Stimulated activated naive CD4-positive, alpha-beta T cell treated with Interleukin-2 at 50 U/mL for 16 hours (primary cell): ENCODE data around the gene CIZ1.
"Not testable (repeated sequence)": the region's sequence is repeated elsewhere in the genome, so short reads cannot be mapped to it uniquely, and the experiment has no call there.

Experiments used
- DNase-seq: peaks from one replicate; lab custom pipeline; 2025; lab: John Stamatoyannopoulos, UW

Gene CIZ1

DNA sequence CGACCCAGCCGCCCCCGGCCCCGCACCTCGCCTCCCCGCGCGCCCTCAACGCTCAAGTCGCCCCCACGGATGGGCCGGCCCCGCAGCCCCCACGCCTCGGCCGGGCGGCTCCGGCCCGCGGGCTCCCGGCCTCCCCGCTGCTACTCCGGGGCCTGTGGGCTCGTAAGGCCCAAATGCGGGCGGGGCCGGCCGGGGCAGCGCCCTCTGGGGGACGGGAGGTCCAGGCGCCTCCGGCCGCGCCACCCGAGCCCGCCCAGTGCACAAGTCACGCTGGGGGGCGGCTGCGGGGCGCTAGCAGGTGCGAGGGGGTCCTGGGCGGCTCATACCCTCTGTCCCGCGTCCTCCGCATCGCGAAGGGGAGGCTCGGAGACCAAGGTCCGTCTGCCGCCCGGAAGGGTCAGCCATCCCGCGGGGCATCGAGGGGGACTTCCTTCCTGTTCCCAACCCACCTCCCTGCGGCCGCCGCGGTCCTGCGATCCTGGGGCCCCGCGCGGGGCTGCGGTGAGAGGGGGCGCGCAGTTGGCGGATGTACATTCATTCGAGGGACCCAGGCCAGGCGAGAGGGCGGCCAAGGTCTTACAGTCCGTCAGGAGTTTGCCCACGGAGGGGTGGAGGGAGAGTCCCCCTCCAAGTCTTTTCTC, at the start of gene CIZ1:
TSS of gene CIZ1 (minus strand) at position 167 of the 641 bp plus-strand sequence. CDS start 715 bp downstream, outside the sequence.
- peak; percentile 67 for DNase-seq

GRCh38 chr9:128233817-128234406, 42.5 kb upstream of the CIZ1 start:
- no peak for DNase-seq

- DNase-seq: no peak
Observed at GRCh38 chr9:128232528-128233428, 41.4 kb upstream of the CIZ1 start.

DNA sequence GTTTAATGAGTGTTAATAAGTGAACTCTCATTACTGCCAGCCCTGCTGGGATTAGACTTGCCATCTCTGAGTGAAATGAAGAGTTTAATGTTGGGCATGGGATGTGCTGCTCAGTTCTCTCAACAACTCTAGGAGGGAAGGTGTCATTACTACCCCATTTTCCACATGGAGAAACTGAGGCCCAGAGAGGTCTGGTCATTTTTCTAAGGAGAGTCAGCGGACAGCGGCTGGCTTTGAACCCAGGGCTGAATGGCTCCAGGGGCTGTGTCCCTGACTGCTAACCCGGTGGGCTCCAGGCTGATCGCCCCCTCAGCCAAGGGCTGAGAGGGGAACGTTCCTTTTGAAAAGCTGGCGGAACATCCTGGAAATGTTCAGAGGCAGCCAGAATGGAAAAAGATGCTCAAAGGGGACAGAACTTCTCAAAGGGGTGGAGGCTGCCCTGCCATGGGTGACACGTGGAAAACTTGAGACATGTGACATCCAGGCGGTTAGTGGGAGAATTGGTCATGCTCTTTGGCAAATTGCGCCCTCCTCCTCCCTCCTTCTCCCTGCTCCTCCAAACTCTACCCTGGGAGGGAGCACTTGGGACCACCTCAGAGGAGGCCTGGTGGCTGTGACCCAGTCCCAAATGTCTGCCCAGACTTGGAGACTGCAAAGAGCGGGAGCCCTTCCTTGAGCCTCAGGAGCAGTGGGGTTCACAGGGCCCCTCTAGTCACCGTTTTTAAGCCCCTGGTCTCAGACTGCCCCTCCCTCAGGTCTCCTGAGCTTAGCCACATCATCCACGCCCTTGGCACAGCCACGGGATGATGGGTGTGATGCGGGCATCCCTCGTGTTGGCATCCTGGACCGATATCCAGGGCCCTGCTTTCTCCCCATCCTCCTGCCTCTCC, 40.5 kb upstream of the CIZ1 start:
- no peak for DNase-seq

GRCh38 chr9:128230897-128231296, 39.5 kb upstream of the CIZ1 start:
- DNase-seq: not testable (repeated sequence)

DNA sequence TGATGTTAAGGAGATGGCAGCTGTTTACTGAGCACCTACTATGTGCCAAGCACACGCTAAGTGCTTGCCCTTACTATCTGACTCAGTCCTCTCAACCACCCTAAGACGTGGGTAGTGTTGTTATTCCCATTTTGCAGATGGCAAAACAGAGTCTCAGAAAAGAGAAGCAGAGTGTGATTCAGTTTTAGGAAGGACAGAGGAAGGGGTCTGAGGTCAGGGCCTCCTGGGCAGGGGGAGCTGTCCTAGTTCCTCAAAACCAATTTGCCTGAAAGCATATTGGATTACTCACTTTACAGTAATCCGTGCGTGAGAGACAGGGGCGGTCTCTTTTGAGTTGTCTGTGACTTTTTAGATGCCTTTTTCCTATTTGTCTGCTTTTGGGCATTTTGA, 35.0 kb upstream of the CIZ1 start:
- no peak for DNase-seq

DNA sequence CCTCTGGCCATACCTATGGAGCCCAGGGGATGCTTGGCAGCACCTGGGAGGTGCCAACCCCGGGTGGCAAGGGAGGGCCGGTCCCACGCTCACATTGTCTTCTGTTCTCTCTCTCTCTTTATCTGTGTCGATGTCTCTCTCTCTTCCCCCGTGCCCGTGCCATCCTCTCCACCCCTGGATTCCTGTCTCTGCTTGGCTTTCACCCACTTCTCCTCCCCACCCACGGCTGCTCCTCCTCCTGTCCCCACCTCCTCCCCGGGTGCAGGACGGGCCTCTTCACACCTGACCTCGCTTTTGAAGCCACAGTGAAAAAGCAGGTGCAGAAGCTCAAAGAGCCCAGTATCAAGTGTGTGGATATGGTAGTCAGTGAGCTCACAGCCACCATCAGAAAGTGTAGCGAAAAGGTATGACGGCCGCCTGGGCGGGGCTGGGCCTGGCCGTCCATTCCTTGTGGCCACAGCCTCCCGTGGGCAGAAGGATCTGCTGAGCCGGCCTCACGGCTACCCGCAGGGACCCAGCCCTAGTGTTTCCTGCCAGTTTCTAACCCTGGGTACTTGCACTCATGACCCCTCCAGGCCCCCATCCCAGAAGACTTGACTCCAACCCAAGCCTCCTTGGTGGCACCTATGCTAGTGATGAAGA, 34.5 kb upstream of the CIZ1 start:
- no peak for DNase-seq

- DNase-seq: no peak
Observed at GRCh38 chr9:128224877-128225276, 33.5 kb upstream of the CIZ1 start.

DNA sequence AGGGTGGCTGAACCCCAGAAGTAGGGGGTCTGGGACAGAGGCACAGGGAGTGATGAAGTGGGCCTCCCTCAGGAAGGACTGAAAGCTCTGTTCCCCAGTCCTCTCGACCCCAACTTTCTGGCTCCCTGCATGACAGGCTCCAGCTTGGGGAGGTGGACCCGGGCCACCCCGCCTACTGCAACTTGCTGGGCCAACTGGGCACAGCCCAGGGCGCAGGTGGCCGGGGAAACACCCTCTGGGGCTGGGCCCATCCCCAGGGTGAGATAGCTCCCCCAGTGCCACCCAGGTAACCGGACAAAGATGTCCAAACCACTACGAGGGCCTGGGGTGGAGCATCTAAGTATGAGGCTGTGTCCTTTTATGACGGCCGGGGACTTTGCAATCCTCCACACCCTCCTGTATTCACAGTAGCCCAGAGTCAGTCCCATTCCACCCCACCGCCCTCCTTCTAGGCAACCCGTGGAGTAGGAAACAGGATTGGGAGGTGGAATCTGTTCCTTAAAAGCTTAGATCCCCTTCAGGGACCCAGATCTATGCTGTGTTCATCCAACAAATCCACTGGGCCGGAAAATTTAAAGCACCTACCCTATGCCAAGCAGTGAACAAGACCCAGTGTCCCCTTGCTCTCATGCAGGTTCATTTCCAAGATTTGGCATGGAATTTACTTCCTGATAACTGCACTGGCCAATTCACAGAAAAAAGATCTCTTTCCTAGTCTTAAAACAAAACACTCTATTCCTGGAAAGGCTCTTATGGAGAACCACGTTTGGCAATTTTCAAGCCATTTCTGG, 31.7 kb upstream of the CIZ1 start:
- DNase-seq: no peak

- DNase-seq: no peak
Observed at GRCh38 chr9:128222026-128222425, 30.7 kb upstream of the CIZ1 start.

- DNase-seq: no peak
Observed at GRCh38 chr9:128219831-128220230, 28.5 kb upstream of the CIZ1 start.

GRCh38 chr9:128218518-128219389, 27.4 kb upstream of the CIZ1 start:
- peak; percentile 88 for DNase-seq

DNA sequence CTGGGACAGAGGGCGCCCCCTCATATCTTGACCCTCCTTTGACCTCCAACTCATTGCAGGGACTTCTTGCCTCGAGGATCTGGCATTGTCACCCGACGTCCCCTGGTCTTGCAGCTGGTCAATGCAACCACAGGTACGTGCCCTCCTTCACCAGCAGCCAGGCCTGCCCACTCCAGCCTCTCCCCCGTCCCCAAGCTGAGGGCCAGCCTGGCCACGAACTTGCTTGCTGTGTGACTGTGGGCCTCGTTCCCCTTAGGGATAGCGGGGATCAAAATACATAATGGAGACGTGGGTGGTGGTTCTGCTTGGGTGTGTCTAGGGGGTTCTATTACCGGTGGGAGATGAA, 26.8 kb upstream of the CIZ1 start:
- no peak for DNase-seq

DNA sequence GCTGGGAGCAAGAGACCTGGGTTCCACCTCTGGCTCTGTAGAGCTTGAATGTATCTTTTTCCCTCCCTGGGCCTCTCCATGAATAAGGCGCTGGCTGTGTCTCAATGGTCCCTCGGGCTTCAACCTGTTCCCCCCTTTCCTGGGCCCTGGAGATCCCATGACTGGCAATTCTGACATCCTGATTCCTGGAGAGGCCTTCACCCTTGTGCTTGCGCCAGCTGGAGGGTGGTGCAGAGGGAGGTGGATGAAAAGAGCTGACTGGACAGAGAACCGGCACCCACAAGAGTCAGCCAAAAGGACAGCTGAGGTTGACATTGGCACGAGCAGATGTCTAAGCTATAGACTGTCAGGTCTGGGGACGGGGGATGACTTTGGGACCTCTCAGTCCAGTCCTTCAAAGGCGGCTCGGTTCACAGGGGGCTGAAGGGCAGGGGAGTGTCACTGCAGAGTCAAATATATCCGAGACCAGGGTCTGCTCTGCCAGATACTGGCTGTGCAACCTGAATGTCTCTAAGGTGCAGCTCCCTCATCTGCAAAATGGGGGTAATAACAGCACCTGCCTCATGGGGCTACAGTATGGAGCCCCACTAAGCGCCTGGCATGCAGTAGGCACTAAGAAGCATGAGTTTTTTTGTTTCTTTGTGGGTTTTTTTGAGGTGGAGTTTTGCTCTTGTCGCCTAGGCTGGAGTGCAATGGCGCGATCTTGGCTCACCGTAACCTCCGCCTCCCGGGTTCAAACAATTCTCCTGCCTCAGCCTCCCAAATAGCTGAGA, 25.6 kb upstream of the CIZ1 start:
- DNase-seq: no peak

- DNase-seq: no peak
Observed at GRCh38 chr9:128215491-128216409, 24.4 kb upstream of the CIZ1 start.

DNA sequence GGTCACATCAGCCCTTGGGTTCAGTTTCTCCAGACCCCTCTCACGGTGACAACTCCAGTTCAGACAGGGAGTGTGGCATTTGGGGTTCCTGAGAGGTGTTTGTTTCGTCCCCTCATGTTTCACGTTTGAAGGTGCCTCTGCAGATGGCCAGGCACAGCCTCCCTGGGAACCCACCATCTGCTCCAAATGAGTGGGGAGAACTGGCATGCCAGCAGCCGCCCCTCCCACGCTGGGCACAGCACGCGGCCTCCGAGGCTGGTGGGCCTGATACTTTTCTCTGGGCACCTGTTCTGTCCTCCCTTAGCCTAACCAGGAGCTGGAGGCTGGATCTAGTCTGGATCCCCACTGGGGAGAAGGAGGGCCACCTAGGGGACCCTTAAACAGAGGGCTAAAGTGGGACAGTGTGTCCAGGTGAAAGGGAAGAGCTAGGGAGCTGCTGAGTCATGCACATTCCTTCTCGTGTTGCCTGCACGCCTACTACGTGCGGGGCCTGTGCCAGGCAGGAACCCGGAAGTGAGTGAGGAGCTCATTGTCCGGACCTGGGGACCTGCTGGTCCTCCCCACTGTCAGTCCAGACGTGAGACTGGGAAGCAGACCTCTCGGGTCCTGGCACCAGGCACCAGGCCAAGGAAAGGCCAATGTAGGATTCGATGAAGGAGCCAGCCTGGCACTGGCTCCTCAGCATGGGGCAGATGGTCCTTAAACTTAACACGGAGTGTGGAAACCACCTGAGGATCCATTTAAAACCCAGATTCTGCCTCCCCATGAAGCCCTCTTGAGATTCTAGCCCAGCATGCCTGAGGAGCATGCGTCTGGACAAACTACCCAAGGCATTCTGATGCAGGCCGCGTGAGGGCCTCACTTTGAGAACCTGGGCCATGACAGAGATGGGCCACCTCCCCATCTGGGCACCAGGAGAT, 23.5 kb upstream of the CIZ1 start:
- DNase-seq: no peak
